Neural cell (in vitro differentiated cells): ENCODE data around the gene GLTP. TPM values are rescaled to one million over a fixed set of nuclear protein-coding genes. Genes with fewer than 3 reads are reported as not detected.

ENCODE experiments used
- H2AFZ ChIP-seq: fragments of 200-600, 300-800 bp; sonication (generic), shearing (Covaris generic); 2 replicates; pipeline ENCODE4 v1.6.0; 2014; ENCODE audit warnings: low read depth, mild to moderate bottlenecking, antibody characterized with exemption, low read length, moderate library complexity
- H3F3A ChIP-seq: fragments of 200-600 bp; shearing (Covaris generic); 2 replicates; pipeline ENCODE4 v1.6.1; 2016; ENCODE audit warnings: mild to moderate bottlenecking, moderate library complexity, mixed read lengths, antibody characterized with exemption, low read length; ENCODE audit not compliant: insufficient read depth, poor library complexity, severe bottlenecking
- H3K27ac ChIP-seq: fragments of 200-600, 300-800 bp; sonication (generic), shearing (Covaris generic); 2 replicates; pipeline ENCODE4 v1.5.1; 2014; ENCODE audit warnings: mild to moderate bottlenecking, low read length, moderate library complexity
- H3K27me3 ChIP-seq: fragments of 300-800, 200-600 bp; sonication (generic), shearing (Covaris generic); 2 replicates; pipeline ENCODE4 v1.6.0; 2014; ENCODE audit warnings: mild to moderate bottlenecking, low read depth, low read length, moderate library complexity; ENCODE audit not compliant: insufficient read depth
- H3K36me3 ChIP-seq: fragments of 300-800, 200-600 bp; sonication (generic), shearing (Covaris generic); 2 replicates; pipeline ENCODE4 v1.5.1; 2014; ENCODE audit warnings: mild to moderate bottlenecking, antibody characterized with exemption, low read length, moderate library complexity; ENCODE audit not compliant: insufficient read depth
- H3K4me2 ChIP-seq: fragments of 300-800, 200-600 bp; sonication (generic), shearing (Covaris generic); 2 replicates; pipeline ENCODE4 v1.6.0; 2014; ENCODE audit warnings: mild to moderate bottlenecking, low read length
- H3K4me3 ChIP-seq: fragments of 300-800, 200-600 bp; sonication (generic), shearing (Covaris generic); 2 replicates; pipeline ENCODE4 v1.5.1; 2014; ENCODE audit warnings: mild to moderate bottlenecking, low read length, moderate library complexity
- H3K79me2 ChIP-seq: fragments of 200-600 bp; shearing (Covaris generic); replicated peaks from 2 replicates; pipeline ENCODE4 v1.6.0; 2014; ENCODE audit warnings: mild to moderate bottlenecking, low read length, moderate library complexity; ENCODE audit not compliant: insufficient read depth
- H3K9ac ChIP-seq: fragments of 300-800, 200-600 bp; sonication (generic), shearing (Covaris generic); 2 replicates; pipeline ENCODE4 v1.6.1; 2016; ENCODE audit warnings: mild to moderate bottlenecking, low read length, mixed read lengths
- H3K9me2 ChIP-seq: fragments of 200-600 bp; shearing (Covaris generic); 2 replicates; pipeline ENCODE4 v1.6.1; 2016; ENCODE audit warnings: mild to moderate bottlenecking, low read length, mixed read lengths; ENCODE audit not compliant: insufficient read depth
- H3K9me3 ChIP-seq: fragments of 200-600, 300-800 bp; sonication (generic), shearing (Covaris generic); 2 replicates; pipeline ENCODE4 v1.6.1; 2016; ENCODE audit warnings: mild to moderate bottlenecking, mixed run types, low read length, moderate library complexity, mixed read lengths
- H4K20me1 ChIP-seq: fragments of 200-600 bp; shearing (Covaris generic); 2 replicates; pipeline ENCODE4 v1.6.1; 2016; ENCODE audit warnings: mild to moderate bottlenecking, mixed run types; ENCODE audit not compliant: insufficient read depth
- CTCF ChIP-seq: fragments of 450-650 bp; IDR thresholded peaks from 2 replicates; pipeline ENCODE4 v1.5.1; 2014; ENCODE audit warnings: antibody characterized with exemption, mild to moderate bottlenecking, moderate library complexity; ENCODE audit not compliant: poor library complexity, severe bottlenecking
- EP300 ChIP-seq: fragments of 450-650 bp; conservative IDR thresholded peaks from 2 replicates; pipeline ENCODE4 v1.6.1; 2014; ENCODE audit warnings: antibody characterized with exemption, mild to moderate bottlenecking, moderate library complexity; ENCODE audit not compliant: poor library complexity, severe bottlenecking
- EZH2 ChIP-seq: fragments of 200-600, 300-800 bp; shearing (Covaris generic), sonication (generic); IDR thresholded peaks from 2 replicates; pipeline ENCODE4 v1.6.1; 2014; ENCODE audit warnings: antibody characterized with exemption, low read length, borderline replicate concordance, mild to moderate bottlenecking; ENCODE audit not compliant: insufficient read depth, poor library complexity, severe bottlenecking
- MXI1 ChIP-seq: fragments of 450-650 bp; conservative IDR thresholded peaks from 2 replicates; pipeline ENCODE4 v1.6.1; 2014; ENCODE audit warnings: antibody characterized with exemption, mild to moderate bottlenecking; ENCODE audit not compliant: poor library complexity, severe bottlenecking
- REST ChIP-seq: IDR thresholded peaks from 2 replicates; pipeline ENCODE4 v1.6.1; 2012; ENCODE audit warnings: borderline replicate concordance
- SMC3 ChIP-seq: fragments of 450-650 bp; conservative IDR thresholded peaks from 2 replicates; pipeline ENCODE4 v1.6.1; 2014; ENCODE audit warnings: antibody characterized with exemption, mild to moderate bottlenecking, moderate library complexity; ENCODE audit not compliant: poor library complexity
- TAF1 ChIP-seq: IDR thresholded peaks from 2 replicates; pipeline ENCODE4 v1.6.1; 2012; ENCODE audit warnings: low read depth
- polyA plus RNA-seq: library from polyadenylated mRNA; depleted of rRNA; stranded (reverse); fragments of >200 nt; gene quantifications from 2 replicates; pipeline ENCODE4 v1.2.3, GENCODE V29; 2014

Gene GLTP
- polyA plus RNA-seq, 1 donor from 2014 or later: 25.0 TPM

- no peak overlapping the region for H3K9ac ChIP-seq
- H3K4me3 ChIP-seq: no peak overlapping the region
- no peaks in the 10 kb centered on the region for H4K20me1 ChIP-seq
- H3K9me3 ChIP-seq: no peaks in the 10 kb centered on the region
- H2AFZ ChIP-seq: no peak overlapping the region
- TF ChIP-seq MXI1 (no peak), TAF1 (no peak), REST (no peak), CTCF (no peak), EZH2 (no peak)
- no peaks in the 10 kb centered on the region for H3K27me3 ChIP-seq
- no peaks in the 10 kb centered on the region for H3F3A ChIP-seq
- H3K27ac ChIP-seq: no peak overlapping the region
- H3K36me3 ChIP-seq: no peaks in the 10 kb centered on the region
- no peaks in the 10 kb centered on the region for H3K79me2 ChIP-seq
- H3K4me2 ChIP-seq: no peak overlapping the region
- no peaks in the 10 kb centered on the region for H3K9me2 ChIP-seq
Measured at GRCh38 chr12:109813810-109814416, 66.4 kb downstream of the GLTP start.

GRCh38 chr12:109811624-109811995, 68.7 kb downstream of the GLTP start:
- Histone ChIP-seq H3K4me2 (no peak overlapping the region), H3K9me2 (no peaks in the 10 kb centered on the region), H3K27ac (no peak overlapping the region), H4K20me1 (no peaks in the 10 kb centered on the region), H3F3A (no peaks in the 10 kb centered on the region), H3K9me3 (no peaks in the 10 kb centered on the region), H3K79me2 (no peaks in the 10 kb centered on the region), H3K4me3 (no peak overlapping the region), H3K9ac (no peak overlapping the region), H2AFZ (no peak overlapping the region), H3K27me3 (no peaks in the 10 kb centered on the region), H3K36me3 (no peaks in the 10 kb centered on the region)
- no peak for TF ChIP-seq TAF1
- no peak for TF ChIP-seq EZH2
- no peak for TF ChIP-seq SMC3
- TF ChIP-seq EP300: no peak
- TF ChIP-seq REST: no peak
